Stimulated activated naive CD4-positive, alpha-beta T cell treated with Interleukin-2 at 50 U/mL for 16 hours (primary cell): ENCODE results near the gene CD74.

ENCODE experiments used
- DNase-seq: peaks from one replicate; lab custom pipeline; 2025; lab: John Stamatoyannopoulos, UW

Gene CD74

GRCh38 chr5:150361301-150361700 is 51.4 kb downstream of the CD74 start:
- no peak for DNase-seq

GRCh38 chr5:150358261-150359095 is 54.2 kb downstream of the CD74 start:
- DNase-seq = no peak

- peak; percentile 93 for DNase-seq
Observed at GRCh38 chr5:150357326-150358260, 55.1 kb downstream of the CD74 start, which contains the start of gene TCOF1. Gene TCOF1 (plus strand): TSS chr5:150357697. CDS start chr5:150357747, 50 bp downstream.

GRCh38 chr5:150356575-150357294 is 56.0 kb downstream of the CD74 start:
- no peak for DNase-seq

- DNase-seq = no peak
Observed at GRCh38 chr5:150355791-150356190, 56.9 kb downstream of the CD74 start.

GRCh38 chr5:150353032-150353675 is 59.6 kb downstream of the CD74 start:
- no peak for DNase-seq

GRCh38 chr5:150352244-150353031 is 60.3 kb downstream of the CD74 start:
- no peak for DNase-seq
